Stimulated activated CD4-positive, alpha-beta T cell treated with anti-CD3 and anti-CD28 coated beads, Interleukin-1b, Interleukin-23, amount 100 ng/mL, for 1 hour (primary cell): Measurements from ENCODE around the gene MEGF10.

Experiments used
- DNase-seq, 2 donors: peaks; one replicate each; pipeline ENCODE4 v3.0.0-alpha.2; 2020; ENCODE audit warnings: low read depth in 2 of 2

The MEGF10 gene

GRCh38 chr5:127369796-127370195 lies 79.2 kb downstream of the MEGF10 start:
- DNase-seq: no peak

GRCh38 chr5:127370631-127371030 lies 80.0 kb downstream of the MEGF10 start:
- no peak for DNase-seq

GRCh38 chr5:127373858-127374491 lies 83.4 kb downstream of the MEGF10 start:
- DNase-seq: no peak

- DNase-seq: no peak
These were observed 84.5 kb downstream of the MEGF10 start for GRCh38 chr5:127375124-127375523.

GRCh38 chr5:127375544-127376091 lies 85.0 kb downstream of the MEGF10 start:
- no peak for DNase-seq

- no peak for DNase-seq
These were observed 87.1 kb downstream of the MEGF10 start for GRCh38 chr5:127377651-127378050.

- DNase-seq: no peak
These were observed 95.3 kb downstream of the MEGF10 start for GRCh38 chr5:127385936-127386335.

GRCh38 chr5:127386557-127386956 lies 96.0 kb downstream of the MEGF10 start:
- DNase-seq: no peak

- DNase-seq: no peak
These were observed 99.0 kb downstream of the MEGF10 start for GRCh38 chr5:127389601-127390000.

- DNase-seq: no peak
These were observed 102.2 kb downstream of the MEGF10 start for GRCh38 chr5:127392762-127393161.

GRCh38 chr5:127396490-127397155 lies 106.0 kb downstream of the MEGF10 start:
- no peak for DNase-seq

- no peak for DNase-seq
These were observed 107.9 kb downstream of the MEGF10 start for GRCh38 chr5:127398508-127398907.

GRCh38 chr5:127399068-127399467 lies 108.5 kb downstream of the MEGF10 start:
- no peak for DNase-seq

GRCh38 chr5:127400539-127400938 lies 109.9 kb downstream of the MEGF10 start:
- no peak for DNase-seq

GRCh38 chr5:127400946-127401670 lies 110.5 kb downstream of the MEGF10 start:
- no peak for DNase-seq

GRCh38 chr5:127402361-127402760 lies 111.8 kb downstream of the MEGF10 start:
- DNase-seq: no peak

GRCh38 chr5:127404190-127404589 lies 113.6 kb downstream of the MEGF10 start:
- no peak for DNase-seq

GRCh38 chr5:127406326-127407121 lies 115.9 kb downstream of the MEGF10 start:
- DNase-seq: no peak

- no peak for DNase-seq
These were observed 118.8 kb downstream of the MEGF10 start for GRCh38 chr5:127409246-127409917.

- DNase-seq: no peak
These were observed 119.5 kb downstream of the MEGF10 start for GRCh38 chr5:127409921-127410675.

GRCh38 chr5:127410959-127411358 lies 120.4 kb downstream of the MEGF10 start:
- DNase-seq: no peak
